ENCODE results near the gene SLC25A21.

Gene SLC25A21

DNA sequence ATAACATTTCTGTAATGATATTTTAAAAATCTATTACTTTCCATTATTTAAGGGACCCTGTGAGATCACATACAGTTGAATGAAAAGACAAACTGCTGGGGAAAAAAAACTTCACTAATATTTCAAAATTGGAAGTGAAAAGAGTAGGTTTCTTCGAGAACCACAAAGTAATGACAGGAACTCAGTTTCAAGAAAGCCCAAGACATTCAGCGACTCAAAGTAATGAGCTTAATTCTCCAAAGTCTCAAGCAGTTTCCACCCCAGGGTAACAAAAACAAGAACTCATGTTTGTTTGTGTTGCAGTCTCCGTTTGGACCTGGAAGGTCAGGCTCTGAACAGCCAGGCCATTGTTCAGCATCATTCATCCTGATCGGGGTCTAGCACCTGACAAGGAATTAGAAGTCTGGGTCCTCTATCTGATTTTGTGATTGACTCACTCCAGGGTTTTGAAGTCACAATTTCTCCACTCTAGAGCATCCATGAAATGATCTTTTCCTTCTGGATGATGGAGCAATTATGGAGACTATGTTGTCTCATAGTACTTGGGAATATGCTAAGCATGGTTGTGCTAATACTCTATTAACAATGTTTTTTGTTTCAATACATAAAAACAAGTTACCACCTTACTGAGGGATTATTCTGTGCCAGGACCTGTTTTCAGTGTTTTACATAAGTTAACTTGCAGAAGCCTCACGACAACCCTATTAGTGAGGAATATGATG is 126.9 kb downstream of the SLC25A21 start:
- no peak for DNase-seq (ENCODE audit: low spot score)

DNA sequence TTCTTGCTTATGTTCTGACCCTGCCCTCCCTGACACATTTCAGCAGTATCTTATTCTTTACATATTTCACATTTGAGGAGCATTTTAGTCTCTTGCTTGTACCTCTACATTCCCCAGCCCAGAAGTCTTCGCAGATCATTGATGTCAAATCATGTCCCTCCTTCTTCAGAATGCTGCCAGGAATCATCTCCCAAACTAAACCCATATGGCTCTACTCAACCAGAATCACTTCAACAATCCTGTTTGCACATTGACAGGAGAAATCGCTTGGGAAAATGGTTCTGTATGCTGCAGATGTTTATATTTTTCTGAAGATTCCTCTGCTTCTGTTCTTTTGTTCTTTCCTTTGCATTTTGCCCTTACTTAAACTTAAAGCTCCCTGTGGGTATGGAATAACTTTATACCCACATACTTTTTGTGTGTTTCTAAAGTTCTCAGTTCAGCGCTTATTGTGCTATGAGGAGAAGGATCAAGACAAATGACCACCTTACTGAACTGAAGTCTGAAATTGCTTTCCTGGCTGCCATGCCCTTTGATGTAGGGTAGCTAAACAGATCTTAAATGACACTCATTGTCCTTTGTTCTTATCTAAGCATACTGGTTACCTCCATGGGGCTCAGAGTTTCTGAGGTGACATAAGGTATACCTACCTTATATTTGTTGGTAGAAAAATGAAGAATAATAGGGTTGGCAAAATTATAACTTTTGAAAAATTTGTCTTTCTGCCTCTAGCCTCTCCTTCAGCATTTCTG is 134.6 kb downstream of the SLC25A21 start:
- no peak for DNase-seq (ENCODE audit: low spot score)

- no peak for DNase-seq (ENCODE audit: low spot score)
Measured at GRCh38 chr14:37036669-37037341, 135.6 kb downstream of the SLC25A21 start.

DNA sequence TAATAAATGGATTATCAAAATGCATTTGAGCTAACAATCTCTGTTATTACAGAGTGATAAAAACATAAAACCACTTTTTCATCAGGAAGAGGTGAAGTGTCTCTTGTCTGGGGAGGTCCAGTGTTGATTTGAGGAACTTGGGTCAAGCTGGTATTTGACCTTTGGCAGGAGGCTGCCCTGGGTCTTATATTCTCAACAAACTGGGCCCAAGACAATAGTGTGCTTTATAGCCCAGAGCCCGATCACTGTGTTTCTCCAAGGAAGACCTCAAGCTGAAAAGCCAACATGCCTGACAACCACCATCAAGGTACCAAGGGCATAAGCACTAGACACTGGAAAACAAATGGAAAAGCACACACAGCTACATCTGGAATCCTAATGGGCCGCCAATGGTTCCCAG is 137.0 kb downstream of the SLC25A21 start:
- no peak for DNase-seq (ENCODE audit: low spot score)

DNA sequence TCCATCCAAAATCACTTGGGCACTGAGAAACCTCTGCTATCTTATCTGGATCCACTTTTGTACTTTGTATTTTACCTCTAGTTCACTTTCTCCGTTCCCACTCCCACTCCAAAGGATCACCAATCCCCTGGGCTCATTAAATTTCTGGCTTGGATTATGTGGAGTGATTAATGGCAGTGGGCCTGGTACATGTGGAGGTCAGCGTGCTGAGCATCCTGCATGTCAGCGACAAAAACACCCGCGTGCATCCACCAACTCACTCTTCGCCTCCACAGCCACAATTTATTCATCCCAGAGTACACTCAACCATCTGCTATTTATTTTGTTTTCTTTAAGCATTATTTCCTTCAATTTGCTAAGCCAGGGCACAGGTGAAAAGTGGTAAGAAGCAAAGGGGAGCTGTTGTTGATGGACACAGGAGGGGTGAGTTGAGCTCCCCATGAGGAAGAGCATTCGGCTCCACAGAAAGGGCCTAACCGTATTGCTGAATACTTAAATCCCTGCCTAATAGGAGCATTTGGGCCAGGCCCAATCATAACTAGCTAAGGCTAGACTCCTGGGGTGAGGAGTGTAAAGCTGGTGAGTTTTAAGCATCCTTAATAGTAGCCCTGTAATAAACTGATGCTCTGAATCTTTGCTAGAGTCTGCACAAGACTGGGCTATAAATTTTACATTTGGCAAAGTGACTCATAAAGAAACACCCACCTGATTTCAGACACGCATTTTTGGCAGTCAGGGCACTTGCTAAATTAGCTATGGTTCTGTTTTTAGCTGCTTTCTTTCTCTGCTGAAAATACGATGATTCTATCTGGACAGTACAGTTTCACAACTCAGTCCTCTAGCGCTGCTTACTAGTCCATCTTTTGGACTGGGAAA is 137.8 kb downstream of the SLC25A21 start:
- no peak for DNase-seq (ENCODE audit: low spot score)

DNA sequence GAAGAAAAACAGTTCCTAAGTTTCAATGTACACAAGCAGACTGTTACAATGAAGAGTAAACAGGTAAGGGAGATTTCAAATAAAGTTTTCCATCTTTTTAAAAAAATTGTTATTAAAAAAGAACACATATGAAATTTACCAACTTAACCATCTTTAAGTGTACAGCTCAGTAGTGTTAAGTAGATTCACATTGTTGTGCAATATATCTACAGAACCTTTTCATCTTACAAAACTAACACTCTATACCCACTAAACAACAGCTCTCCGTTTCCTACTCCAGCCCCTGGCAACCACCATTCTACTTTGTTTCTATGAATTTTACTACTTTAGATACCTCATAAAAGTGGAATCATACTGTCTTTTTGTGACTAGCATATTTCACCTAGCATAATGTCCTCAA is 139.5 kb downstream of the SLC25A21 start:
- DNase-seq (ENCODE audit: low spot score), result no peak

- no peak for DNase-seq (ENCODE audit: low spot score)
Measured at GRCh38 chr14:37027188-37027824, 145.1 kb downstream of the SLC25A21 start.

GRCh38 chr14:37023875-37024565 is 148.4 kb downstream of the SLC25A21 start:
- DNase-seq (ENCODE audit: low spot score), result no peak

DNA sequence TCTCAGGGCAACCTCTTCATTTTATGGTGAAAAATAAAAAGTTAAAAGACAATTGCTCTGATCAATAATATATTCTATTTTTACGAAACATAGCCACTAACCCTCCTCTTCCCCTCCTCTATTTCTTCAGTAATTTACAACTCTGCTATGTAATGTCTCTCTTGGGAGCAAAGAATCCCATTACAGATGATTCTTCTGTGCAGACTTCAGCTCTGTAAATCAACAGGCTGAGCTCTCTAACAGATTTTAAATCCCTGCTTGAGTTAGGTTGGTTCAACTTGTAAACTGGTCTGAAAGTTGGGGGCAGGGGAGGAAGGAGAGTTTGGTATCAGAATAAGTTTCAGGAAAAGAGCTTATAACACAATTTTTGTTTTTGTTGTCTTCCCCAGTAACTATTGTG is 151.0 kb downstream of the SLC25A21 start:
- DNase-seq (ENCODE audit: low spot score), result no peak

DNA sequence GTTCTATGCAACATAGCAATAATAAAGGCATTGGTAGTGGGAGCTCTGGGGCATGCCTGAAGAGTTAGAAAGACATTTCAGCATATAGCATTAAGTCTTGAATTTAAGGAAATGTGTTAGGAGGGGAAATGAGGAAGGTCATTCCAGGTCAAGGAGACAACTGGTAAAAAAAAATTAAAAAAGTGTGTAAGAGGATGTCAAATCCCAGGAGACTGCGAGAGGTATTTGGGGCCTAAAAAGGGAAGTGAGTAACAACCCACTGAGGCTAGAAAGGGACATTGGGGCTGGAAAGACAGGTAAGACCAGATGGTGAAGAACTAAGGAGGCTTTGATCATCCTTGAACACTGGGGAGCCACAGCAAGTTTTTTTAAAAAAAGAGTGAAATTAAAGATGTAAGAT is 152.9 kb downstream of the SLC25A21 start:
- DNase-seq (ENCODE audit: low spot score), result no peak

DNA sequence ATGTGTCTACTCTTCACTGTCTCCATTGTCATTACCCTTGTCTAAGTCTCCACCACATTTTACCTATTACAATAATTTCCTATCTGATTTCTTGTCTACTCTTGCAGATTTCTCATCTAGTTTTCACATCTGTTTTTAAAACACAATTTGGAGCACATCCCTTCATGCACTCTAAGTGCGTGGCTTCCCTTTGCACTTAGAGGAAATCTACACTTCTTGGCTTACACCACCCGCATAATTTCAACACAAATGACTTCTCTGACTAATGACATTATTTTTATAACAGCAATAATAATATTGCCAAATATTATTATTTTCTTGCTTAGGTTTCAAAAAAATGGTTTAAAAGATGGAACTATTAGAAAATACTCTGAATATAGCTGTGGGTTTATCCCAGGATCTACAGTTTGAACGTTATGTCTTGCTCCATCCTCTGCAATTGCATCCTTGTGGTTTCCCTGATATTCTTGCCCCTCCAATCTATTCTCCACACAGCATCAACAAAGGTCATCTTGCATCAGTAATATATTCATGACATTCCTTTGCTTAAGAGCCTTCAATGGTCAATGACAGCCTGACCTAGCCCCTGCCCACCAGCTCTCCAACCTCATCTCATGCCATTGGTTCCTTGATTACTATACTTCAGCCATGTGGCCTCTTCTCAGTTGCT is 153.7 kb downstream of the SLC25A21 start:
- no peak for DNase-seq (ENCODE audit: low spot score)

GRCh38 chr14:37013078-37013477 is 159.3 kb downstream of the SLC25A21 start:
- DNase-seq (ENCODE audit: low spot score), result no peak

DNA sequence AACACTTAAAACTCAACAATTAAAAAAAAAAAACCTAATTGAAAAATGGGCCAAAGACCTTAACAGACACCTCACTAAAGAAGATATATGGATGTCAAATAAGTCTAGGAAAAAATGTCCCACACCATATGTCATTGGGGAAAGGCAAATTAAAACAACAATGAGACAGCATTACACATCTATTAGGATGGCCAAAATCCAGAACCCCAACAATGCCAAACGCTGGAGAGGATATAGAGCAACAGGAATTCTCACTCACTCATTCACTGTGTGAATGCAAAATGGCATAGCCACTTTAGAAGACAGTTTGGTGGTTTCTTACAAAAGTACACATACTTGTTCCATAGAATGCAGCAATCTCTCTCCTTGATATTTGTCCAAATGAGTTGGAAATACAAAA is 173.7 kb downstream of the SLC25A21 start:
- DNase-seq (ENCODE audit: low spot score), result no peak

GRCh38 chr14:36997843-36998242 is 174.6 kb downstream of the SLC25A21 start:
- DNase-seq (ENCODE audit: low spot score), result no peak

- no peak for DNase-seq (ENCODE audit: low spot score)
Measured at GRCh38 chr14:36996857-36997590, 175.4 kb downstream of the SLC25A21 start.

- no peak for DNase-seq (ENCODE audit: low spot score)
Measured at GRCh38 chr14:36996133-36996856, 176.1 kb downstream of the SLC25A21 start.

- no peak for DNase-seq (ENCODE audit: low spot score)
Measured at GRCh38 chr14:36989806-36990205, 182.6 kb downstream of the SLC25A21 start.

GRCh38 chr14:36988989-36989388 is 183.4 kb downstream of the SLC25A21 start:
- DNase-seq (ENCODE audit: low spot score), result no peak

DNA sequence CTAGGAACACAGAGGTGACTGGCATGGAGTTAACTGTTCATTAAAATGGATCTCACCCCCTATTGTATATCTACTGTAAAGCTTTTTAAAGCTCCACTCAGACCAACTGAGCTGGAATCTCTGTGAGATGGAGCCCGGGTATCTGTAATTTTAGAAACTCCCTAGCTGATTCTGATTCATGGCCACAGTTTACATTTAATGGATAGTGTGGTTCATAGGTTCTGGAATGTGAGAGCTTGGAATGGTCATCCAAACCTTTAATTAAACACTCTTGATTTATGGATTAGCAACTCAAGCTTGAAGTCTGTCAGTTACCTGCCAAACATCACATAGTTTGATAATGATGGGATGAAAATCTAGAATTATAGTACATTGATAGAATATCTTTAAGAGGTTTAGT is 183.8 kb downstream of the SLC25A21 start:
- DNase-seq (ENCODE audit: low spot score), result no peak

Measured in cerebellar cortex (tissue), 1 donor.